ENCODE data around the gene ADK. TPM values are rescaled to one million over a fixed set of nuclear protein-coding genes. Genes with fewer than 3 reads are reported as not detected.
A peak's percentile ranks its signal among the peaks of the same experiment; 100 is the strongest.

Gene ADK
- total and polyA plus RNA-seq, 5 donors from 2014 or later = 33.3 to 83.0 (median 63.7) TPM

DNA sequence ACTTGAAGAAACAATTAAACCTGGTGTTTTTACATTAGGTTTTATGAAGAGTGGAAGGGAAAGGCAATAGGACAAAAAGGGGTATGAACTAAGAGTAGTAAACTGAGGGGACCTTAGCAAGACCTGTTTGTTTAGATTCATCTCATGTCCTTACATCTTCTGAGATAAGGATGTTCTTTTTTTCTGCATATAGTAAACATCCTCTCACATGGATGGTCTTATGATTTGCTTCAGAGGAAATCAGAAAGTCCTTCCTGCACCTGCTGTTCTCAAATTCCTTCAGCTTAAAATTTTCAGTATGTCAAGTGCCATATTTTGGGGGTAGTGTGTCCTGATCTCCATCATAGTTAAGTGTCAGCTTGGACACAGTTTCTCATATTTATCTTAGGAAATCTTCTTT lies 232.6 kb downstream of the ADK start:
- Histone ChIP-seq H3K36me3 (ENCODE audit: control insufficient read depth, insufficient read depth, low read length) (no peaks in the 10 kb centered on the region), H3K4me1 (ENCODE audit: control insufficient read depth, insufficient read depth, low read length, poor library complexity, severe bottlenecking) (peaks cover 10% of the 10 kb centered on the region), H3K4me3 (ENCODE audit: low read depth, low read length) (peak overlapping the region; percentile 8), H3K9me3 (ENCODE audit: control insufficient read depth in 2 of 2, low read length in 2 of 2) (no peaks in the 10 kb centered on the region), H3K27me3 (ENCODE audit: control insufficient read depth, insufficient read depth, low read length) (no peaks in the 10 kb centered on the region), H3K27ac (ENCODE audit: insufficient read depth, low read length, poor library complexity, severe bottlenecking) (no peak overlapping the region)
- Mint-ChIP-seq H3K4me3 (peak overlapping the region in 2 of 4 donors; percentile 40 to 52), H3K27me3 (no peaks in the 10 kb centered on the region), H3K27ac (peak overlapping the region in 2 of 3 donors; percentile 85 to 87), H3K9me3 (peaks cover 0 to 3% (median 0%) of the 10 kb centered on the region in 7 donors), H3K4me1 (peaks cover 26 to 57% (median 37%) of the 10 kb centered on the region in 4 donors), H3K36me3 (no peaks in the 10 kb centered on the region)
- DNase-seq (peak in 1 of 3 donors; percentile 41), ATAC-seq (ENCODE audit: low read depth in 2 of 2) (peak; percentile 20 to 42)

DNA sequence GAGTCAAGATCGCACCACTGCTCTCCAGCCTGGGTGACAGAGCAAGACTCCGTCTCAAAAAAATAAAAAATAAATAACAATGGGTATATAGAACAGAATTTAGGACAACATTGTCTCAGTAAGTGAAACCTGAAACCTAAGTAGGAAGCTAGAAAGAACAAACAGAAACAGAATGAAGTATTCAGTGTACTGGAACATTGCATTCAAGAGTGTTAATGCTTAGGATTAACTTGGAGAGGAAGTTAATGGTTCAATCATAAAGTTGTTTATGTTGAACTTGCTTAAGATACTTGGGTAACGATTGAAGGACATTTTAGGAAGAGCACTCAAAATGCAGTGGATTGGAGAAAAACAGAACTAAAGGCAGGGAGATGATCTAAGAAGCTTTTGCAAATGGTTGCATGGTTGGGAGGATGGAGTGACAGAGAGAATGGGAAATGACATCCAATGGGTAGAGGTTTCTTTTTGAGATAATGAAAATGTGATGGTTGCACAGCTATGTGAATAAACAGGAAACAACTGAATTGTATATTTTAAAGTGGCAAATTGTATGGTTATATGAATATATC lies 233.7 kb downstream of the ADK start:
- Histone ChIP-seq H3K27me3 (ENCODE audit: control insufficient read depth, insufficient read depth, low read length) (no peaks in the 10 kb centered on the region), H3K4me3 (ENCODE audit: low read depth, low read length) (no peak overlapping the region), H3K4me1 (ENCODE audit: control insufficient read depth, insufficient read depth, low read length, poor library complexity, severe bottlenecking) (peaks cover 10% of the 10 kb centered on the region), H3K9me3 (ENCODE audit: control insufficient read depth in 2 of 2, low read length in 2 of 2) (no peaks in the 10 kb centered on the region), H3K27ac (ENCODE audit: insufficient read depth, low read length, poor library complexity, severe bottlenecking) (no peak overlapping the region), H3K36me3 (ENCODE audit: control insufficient read depth, insufficient read depth, low read length) (no peaks in the 10 kb centered on the region)
- Mint-ChIP-seq H3K9me3 (peaks cover 0 to 3% (median 0%) of the 10 kb centered on the region in 7 donors), H3K36me3 (no peaks in the 10 kb centered on the region), H3K4me3 (peak overlapping the region in 1 of 4 donors; percentile 10), H3K4me1 (peaks cover 24 to 57% (median 34%) of the 10 kb centered on the region in 4 donors), H3K27ac (peak overlapping the region in 2 of 3 donors; percentile 9 to 14), H3K27me3 (no peaks in the 10 kb centered on the region)
- ATAC-seq (ENCODE audit: low read depth in 2 of 2) = no peak
- DNase-seq = peak in 1 of 3 donors; percentile 6

DNA sequence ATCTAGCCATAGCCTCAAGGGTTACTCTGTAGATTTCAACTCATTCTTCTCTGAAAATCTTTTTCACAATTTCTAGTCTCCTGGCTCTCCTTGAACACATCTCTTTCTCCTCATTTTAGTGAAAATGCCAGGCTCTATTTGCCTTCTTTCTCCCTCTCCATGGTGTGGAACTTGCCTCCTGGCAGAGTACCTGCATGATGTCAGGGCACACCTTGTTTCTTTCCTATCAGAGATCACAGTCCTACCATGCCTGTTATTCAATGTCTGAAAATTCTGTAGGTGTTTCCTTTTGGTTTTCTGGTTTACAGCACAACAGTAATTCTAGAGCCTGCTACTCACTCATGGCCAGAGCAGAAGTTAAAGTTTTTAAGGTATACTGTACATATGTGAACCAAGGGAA lies 237.8 kb downstream of the ADK start:
- Histone ChIP-seq H3K4me3 (ENCODE audit: low read depth, low read length) (no peak overlapping the region), H3K27ac (ENCODE audit: insufficient read depth, low read length, poor library complexity, severe bottlenecking) (no peak overlapping the region), H3K9me3 (ENCODE audit: control insufficient read depth in 2 of 2, low read length in 2 of 2) (no peaks in the 10 kb centered on the region), H3K4me1 (ENCODE audit: control insufficient read depth, insufficient read depth, low read length, poor library complexity, severe bottlenecking) (peaks cover 3% of the 10 kb centered on the region), H3K27me3 (ENCODE audit: control insufficient read depth, insufficient read depth, low read length) (no peaks in the 10 kb centered on the region), H3K36me3 (ENCODE audit: control insufficient read depth, insufficient read depth, low read length) (no peaks in the 10 kb centered on the region)
- H3K27ac Mint-ChIP-seq = peak overlapping the region in 2 of 3 donors; percentile 11 to 13
- no peak overlapping the region for H3K4me3 Mint-ChIP-seq
- H3K9me3 Mint-ChIP-seq = peaks cover 0 to 5% (median 0%) of the 10 kb centered on the region in 7 donors
- H3K36me3 Mint-ChIP-seq = peaks cover 5% of the 10 kb centered on the region
- ATAC-seq (ENCODE audit: low read depth in 2 of 2) = no peak
- H3K27me3 Mint-ChIP-seq = no peaks in the 10 kb centered on the region
- DNase-seq = no peak
- peaks cover 19 to 35% (median 26%) of the 10 kb centered on the region in 4 donors for H3K4me1 Mint-ChIP-seq

DNA sequence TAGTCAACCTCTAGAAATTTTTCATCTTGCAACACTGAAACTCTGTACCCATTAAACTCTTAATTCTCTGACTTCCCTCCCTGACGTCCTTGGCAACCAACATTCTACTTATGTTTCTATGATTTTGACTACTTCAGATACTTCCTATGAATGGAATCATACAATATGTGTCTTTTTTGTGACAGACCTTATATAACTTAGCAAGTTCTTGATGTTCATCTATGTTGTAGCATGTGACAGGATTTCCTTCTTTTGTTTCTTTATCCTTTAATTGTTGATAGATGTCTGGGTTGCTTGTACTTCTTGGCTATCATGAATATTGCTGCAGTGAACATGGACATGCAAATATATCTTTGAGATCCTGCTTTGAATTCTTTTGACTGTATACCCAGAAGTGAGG lies 240.8 kb downstream of the ADK start:
- no peak for ATAC-seq (ENCODE audit: low read depth in 2 of 2)
- no peaks in the 10 kb centered on the region for H3K27me3 Mint-ChIP-seq
- DNase-seq = peak in 1 of 3 donors; percentile 3

DNA sequence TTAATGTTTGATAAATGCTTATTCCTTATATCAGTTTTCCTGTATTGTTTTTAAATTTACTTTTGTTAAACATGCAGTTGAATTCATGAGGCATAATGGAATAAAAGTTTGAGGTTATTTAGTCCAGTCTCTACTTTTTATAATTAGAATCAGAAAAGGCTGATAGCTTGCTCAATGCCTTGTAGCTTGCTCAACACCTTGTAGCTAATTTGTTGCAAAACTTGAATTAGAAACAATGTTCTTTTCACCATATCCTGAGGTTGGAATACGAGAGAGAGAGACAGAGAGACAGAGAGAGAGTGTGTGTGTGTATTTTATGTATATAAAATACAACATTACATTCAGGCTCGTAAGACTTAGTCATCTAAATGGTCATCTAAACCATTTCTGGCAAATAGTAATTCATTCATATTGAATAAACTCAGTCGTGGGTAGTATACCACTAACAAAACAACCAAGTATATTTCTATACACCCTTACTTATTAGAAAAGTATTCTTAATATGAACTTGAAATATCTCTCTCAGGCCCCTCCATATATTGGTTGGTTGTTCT lies 243.5 kb downstream of the ADK start:
- Histone ChIP-seq H3K27ac (ENCODE audit: insufficient read depth, low read length, poor library complexity, severe bottlenecking) (no peak overlapping the region), H3K4me3 (ENCODE audit: low read depth, low read length) (no peak overlapping the region), H3K4me1 (ENCODE audit: control insufficient read depth, insufficient read depth, low read length, poor library complexity, severe bottlenecking) (no peaks in the 10 kb centered on the region), H3K36me3 (ENCODE audit: control insufficient read depth, insufficient read depth, low read length) (peaks cover 8% of the 10 kb centered on the region), H3K9me3 (ENCODE audit: control insufficient read depth in 2 of 2, low read length in 2 of 2) (no peaks in the 10 kb centered on the region), H3K27me3 (ENCODE audit: control insufficient read depth, insufficient read depth, low read length) (no peaks in the 10 kb centered on the region)
- Mint-ChIP-seq H3K27ac (no peak overlapping the region), H3K4me1 (peaks cover 6 to 14% (median 11%) of the 10 kb centered on the region in 4 donors), H3K27me3 (no peaks in the 10 kb centered on the region), H3K4me3 (no peak overlapping the region), H3K36me3 (peaks cover 14% of the 10 kb centered on the region), H3K9me3 (peaks cover 0 to 2% (median 0%) of the 10 kb centered on the region in 7 donors)
- ATAC-seq (ENCODE audit: low read depth in 2 of 2) (no peak), DNase-seq (no peak)

More for the DNA sequence above, 240.8 kb downstream of the ADK start:
- H3K27ac ChIP-seq (ENCODE audit: insufficient read depth, low read length, poor library complexity, severe bottlenecking) = no peak overlapping the region
- H3K4me3 ChIP-seq (ENCODE audit: low read depth, low read length) = no peak overlapping the region
- Mint-ChIP-seq H3K4me1 (peaks cover 6 to 20% (median 16%) of the 10 kb centered on the region in 4 donors), H3K36me3 (peaks cover 12% of the 10 kb centered on the region), H3K9me3 (peaks cover 0 to 2% (median 0%) of the 10 kb centered on the region in 7 donors), H3K4me3 (no peak overlapping the region), H3K27ac (peak overlapping the region in 2 of 3 donors; percentile 7 to 24)
- H3K9me3 ChIP-seq (ENCODE audit: control insufficient read depth in 2 of 2, low read length in 2 of 2) = no peaks in the 10 kb centered on the region
- H3K27me3 ChIP-seq (ENCODE audit: control insufficient read depth, insufficient read depth, low read length) = no peaks in the 10 kb centered on the region
- no peaks in the 10 kb centered on the region for H3K4me1 ChIP-seq (ENCODE audit: control insufficient read depth, insufficient read depth, low read length, poor library complexity, severe bottlenecking)
- H3K36me3 ChIP-seq (ENCODE audit: control insufficient read depth, insufficient read depth, low read length) = peaks cover 5% of the 10 kb centered on the region

DNA sequence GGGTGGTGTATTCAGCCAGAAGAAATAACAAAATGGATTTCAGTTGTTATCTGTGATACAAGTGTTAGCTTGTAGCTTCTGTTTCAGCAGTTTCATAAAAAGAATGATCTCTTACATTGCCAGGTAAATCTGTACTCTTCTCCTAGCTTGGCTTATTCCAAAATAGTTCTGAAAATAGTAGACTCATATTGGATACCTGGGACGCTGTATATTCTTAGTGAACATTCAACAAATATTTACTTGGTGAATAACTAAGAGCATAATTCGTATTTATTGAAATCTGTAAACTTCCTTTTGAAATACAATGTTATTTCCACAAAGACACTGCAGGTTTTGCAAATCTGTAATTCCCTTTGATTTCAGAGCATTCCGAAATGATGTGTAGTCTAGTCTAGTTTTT lies 249.2 kb downstream of the ADK start:
- Mint-ChIP-seq H3K4me3 (no peak overlapping the region), H3K27ac (no peak overlapping the region), H3K27me3 (no peaks in the 10 kb centered on the region)

DNA sequence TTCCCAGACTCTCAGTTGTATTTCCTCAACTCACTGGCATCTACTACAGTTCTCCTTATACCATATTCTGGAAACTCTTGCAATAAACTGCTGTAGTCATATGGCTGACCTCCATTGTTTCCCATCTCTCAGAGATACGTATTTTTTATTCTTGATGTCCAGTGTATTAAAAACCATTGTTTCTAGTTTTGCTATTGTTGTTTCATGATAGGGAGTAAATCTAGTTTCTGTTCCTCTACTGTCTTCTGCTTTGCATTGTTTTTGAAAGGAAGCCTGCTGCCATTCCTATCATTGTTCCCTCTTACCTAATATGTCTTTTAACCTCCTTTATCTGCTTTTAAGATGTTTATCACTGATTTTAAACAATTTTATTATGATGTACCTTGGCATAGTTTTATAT lies 255.0 kb downstream of the ADK start:
- H3K27ac ChIP-seq (ENCODE audit: insufficient read depth, low read length, poor library complexity, severe bottlenecking) = no peak overlapping the region
- H3K36me3 ChIP-seq (ENCODE audit: control insufficient read depth, insufficient read depth, low read length) = peaks cover 7% of the 10 kb centered on the region
- no peak overlapping the region for H3K4me3 Mint-ChIP-seq
- no peak overlapping the region for H3K4me3 ChIP-seq (ENCODE audit: low read depth, low read length)
- DNase-seq = no peak
- no peaks in the 10 kb centered on the region for H3K27me3 Mint-ChIP-seq
- no peaks in the 10 kb centered on the region for H3K27me3 ChIP-seq (ENCODE audit: control insufficient read depth, insufficient read depth, low read length)
- H3K9me3 ChIP-seq (ENCODE audit: control insufficient read depth in 2 of 2, low read length in 2 of 2) = no peaks in the 10 kb centered on the region
- no peak for ATAC-seq (ENCODE audit: low read depth in 2 of 2)
- H3K4me1 ChIP-seq (ENCODE audit: control insufficient read depth, insufficient read depth, low read length, poor library complexity, severe bottlenecking) = no peaks in the 10 kb centered on the region
- no peaks in the 10 kb centered on the region for H3K9me3 Mint-ChIP-seq
- peak overlapping the region in 2 of 3 donors; percentile 3 to 43 for H3K27ac Mint-ChIP-seq
- peaks cover 28% of the 10 kb centered on the region for H3K36me3 Mint-ChIP-seq
- H3K4me1 Mint-ChIP-seq = peaks cover 0 to 7% (median 6%) of the 10 kb centered on the region in 4 donors

More for the DNA sequence above, 249.2 kb downstream of the ADK start:
- DNase-seq = no peak
- no peak for ATAC-seq (ENCODE audit: low read depth in 2 of 2)
- Histone ChIP-seq H3K36me3 (ENCODE audit: control insufficient read depth, insufficient read depth, low read length) (peaks cover 9% of the 10 kb centered on the region), H3K4me3 (ENCODE audit: low read depth, low read length) (no peak overlapping the region), H3K4me1 (ENCODE audit: control insufficient read depth, insufficient read depth, low read length, poor library complexity, severe bottlenecking) (no peaks in the 10 kb centered on the region), H3K9me3 (ENCODE audit: control insufficient read depth in 2 of 2, low read length in 2 of 2) (no peaks in the 10 kb centered on the region), H3K27me3 (ENCODE audit: control insufficient read depth, insufficient read depth, low read length) (no peaks in the 10 kb centered on the region), H3K27ac (ENCODE audit: insufficient read depth, low read length, poor library complexity, severe bottlenecking) (no peak overlapping the region)
- peaks cover 0 to 7% (median 6%) of the 10 kb centered on the region in 4 donors for H3K4me1 Mint-ChIP-seq
- H3K36me3 Mint-ChIP-seq = peaks cover 26% of the 10 kb centered on the region
- no peaks in the 10 kb centered on the region for H3K9me3 Mint-ChIP-seq

All from CD4-positive, CD25-positive, alpha-beta regulatory T cell (primary cell).